DMS153 treated with DMSO at 0.1 percent for 48 hours (cell line): ENCODE results near the gene ZDHHC9.

Source experiments
- DNase-seq: peaks from one replicate; lab custom pipeline; 2025; ENCODE audit not compliant: unreplicated experiment; lab: John Stamatoyannopoulos, UW

Gene ZDHHC9

DNA sequence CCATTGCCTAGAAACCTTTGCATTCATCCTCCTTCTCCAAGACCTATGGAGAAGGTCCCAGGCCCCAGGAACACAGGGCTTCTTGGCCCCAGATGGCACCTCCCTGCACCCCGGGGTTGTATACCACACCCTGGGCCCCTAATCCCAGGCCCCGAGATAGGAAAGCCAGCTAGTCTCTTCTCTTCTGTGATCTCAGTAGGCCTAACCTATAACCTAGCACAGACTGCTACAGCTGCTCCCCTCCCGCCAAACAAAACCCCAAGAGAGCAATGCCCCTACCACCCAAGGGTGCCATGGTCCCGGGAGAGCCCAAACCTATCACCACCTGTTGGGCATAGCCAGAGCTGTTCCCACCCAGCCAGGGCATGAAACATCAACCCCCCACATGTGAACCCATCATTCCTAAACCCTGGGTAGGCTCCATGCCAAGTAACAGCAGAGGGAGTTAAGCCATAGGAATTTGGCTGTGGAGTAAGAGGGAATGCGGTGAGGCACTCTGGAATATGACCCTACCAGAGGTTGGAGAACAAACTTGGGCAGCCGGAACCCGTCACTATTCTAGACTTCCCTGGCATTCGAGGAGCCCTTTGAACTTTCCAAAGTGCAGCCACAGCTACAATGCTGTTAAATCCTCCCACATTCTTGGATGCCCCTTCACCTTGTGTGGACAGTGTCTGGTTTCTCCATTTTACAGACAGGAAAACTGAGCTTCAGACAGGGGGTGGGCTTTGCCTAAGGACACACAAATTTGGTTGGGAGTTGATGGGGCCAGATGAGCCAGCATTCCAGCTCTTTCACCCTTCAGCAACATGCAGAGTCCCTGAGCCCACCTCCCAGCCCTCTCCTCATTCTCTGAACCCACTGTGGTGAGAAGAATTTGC, 74.9 kb downstream of the ZDHHC9 start:
- no peak for DNase-seq

GRCh38 chrX:129768186-129768585, 75.5 kb downstream of the ZDHHC9 start:
- no peak for DNase-seq

GRCh38 chrX:129763666-129764065, 80.0 kb downstream of the ZDHHC9 start:
- DNase-seq: no peak

- DNase-seq: no peak
These were observed 81.2 kb downstream of the ZDHHC9 start for GRCh38 chrX:129762448-129762847.

DNA sequence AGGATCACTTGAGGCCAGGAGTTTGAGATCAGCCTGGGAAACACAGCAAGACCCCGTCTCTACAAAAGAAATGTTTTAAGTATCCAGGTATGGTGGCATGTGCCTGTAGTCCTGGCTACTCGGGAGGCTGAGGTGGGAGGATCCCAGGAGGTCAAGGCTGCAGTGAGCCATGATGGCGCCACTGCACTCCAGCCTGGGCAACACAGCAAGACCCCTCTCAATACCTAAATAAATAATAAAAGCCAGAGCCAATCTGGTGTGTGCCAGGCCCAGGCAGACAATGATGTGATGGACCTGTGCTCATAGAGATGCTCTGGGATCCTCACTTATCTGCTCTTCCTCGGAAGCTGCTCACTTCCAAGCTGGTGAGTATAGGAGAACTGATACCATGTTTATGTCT, 82.1 kb downstream of the ZDHHC9 start:
- no peak for DNase-seq

- DNase-seq: no peak
These were observed 82.7 kb downstream of the ZDHHC9 start for GRCh38 chrX:129760981-129761380.

GRCh38 chrX:129760155-129760554, 83.5 kb downstream of the ZDHHC9 start:
- no peak for DNase-seq

DNA sequence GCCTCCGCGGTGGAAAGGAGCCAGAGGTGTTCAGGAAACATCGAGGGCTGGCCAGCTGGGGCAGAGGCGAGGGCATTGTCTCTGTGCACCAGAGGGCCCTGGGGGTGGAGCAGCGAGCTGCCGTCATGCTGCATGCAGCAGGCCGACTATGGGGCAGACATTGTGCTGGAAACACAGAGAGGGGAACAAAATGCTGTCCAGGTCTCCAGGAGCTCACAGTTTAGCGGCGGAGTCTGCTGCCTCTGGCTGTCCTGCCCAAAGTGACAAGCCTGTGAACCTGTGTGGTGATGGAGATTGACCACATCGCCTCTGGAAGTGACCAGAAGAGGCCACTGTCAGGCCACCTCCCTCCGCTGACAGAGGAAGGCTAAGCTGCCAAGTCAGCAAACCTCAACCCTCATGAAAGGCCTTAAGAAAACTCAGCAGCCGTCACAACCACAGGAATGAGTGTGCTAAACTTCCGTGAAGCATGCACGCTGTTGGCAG, 84.1 kb downstream of the ZDHHC9 start:
- DNase-seq: no peak

- DNase-seq: no peak
These were observed 87.7 kb downstream of the ZDHHC9 start for GRCh38 chrX:129755779-129756650.

DNA sequence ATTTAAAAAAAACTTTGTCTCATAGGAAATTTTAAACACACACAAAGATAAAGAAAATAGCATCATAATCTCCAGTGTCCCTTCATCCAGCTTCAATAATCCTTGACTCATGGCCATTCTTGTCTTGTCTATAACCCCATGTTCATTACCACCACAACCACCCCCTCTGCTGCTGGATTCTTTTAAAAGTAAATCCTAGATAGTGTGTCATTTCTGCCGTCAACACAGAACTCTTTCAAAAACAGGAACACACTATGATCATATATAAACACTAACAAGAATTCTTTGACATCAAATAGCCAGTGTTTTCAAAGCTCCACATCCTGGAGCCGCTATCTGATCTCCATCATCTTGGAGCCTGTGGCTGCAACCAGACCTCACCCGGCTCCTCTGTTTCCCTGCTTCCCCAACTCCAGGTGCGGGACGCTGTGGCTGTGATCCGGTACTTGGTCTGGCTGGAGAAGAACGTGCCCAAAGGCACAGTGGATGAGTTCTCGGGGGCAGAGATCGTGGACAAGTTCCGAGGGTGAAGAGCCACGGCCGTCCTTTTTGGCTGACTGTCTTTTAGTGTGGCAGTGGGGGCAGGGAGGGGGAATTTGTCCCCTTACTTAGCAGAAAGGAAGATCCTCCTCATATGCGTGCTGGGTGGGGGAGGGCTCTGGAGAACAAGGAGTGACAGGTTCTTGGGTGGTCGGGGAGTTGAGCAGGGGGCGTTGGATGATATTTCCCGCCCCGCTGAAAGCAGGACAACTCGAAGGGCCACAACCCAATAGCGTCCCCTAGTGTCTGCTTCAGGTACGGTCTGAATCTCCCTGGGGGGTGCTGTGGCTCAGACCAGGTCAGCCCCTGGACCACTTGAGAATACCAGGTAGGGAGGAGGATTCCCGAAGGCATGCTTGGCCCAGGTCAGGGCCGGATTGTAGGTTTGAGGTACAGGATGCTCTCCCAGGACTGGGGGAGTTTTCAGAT, 89.3 kb downstream of the ZDHHC9 start:
- no peak for DNase-seq
